ENCODE results near the gene GDF15. TPM values are rescaled to one million over a fixed set of nuclear protein-coding genes. Genes with fewer than 3 reads are reported as not detected.

GDF15 gene
- polyA plus RNA-seq, 1 donor from 2014 or later: not detected

DNA sequence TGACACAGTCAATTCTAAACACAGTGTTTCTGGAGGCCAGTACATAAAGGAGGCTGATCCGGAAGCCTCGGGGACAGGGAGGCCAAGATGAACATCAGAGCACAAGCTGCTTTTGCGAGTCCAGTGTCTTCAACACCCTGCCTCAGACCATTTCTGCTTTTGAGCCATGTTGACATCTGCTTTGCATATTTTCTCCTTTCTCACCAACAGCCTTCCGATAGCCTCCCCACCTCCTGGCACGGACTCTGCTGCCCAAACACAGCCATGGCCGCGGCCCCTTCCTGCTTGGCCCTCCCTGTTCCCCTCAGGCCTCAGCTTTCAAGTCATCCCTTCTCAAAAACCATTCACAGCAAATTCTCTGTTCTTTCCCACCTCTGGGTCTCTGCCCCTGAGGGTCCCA lies 7.9 kb downstream of the GDF15 start:
- H3K36me3 ChIP-seq (ENCODE audit: insufficient read depth, low read length): no peaks in the 10 kb centered on the region
- H3K9me3 ChIP-seq (ENCODE audit: low read length): no peaks in the 10 kb centered on the region
- no peak overlapping the region for H3K27ac ChIP-seq (ENCODE audit: low read length)
- H3K4me3 ChIP-seq (ENCODE audit: low read length): no peak overlapping the region
- H2AFZ ChIP-seq (ENCODE audit: low read depth, low read length): no peak overlapping the region
- no peak for TF ChIP-seq EZH2 (IDR thresholded peaks at IDR 0.05; ENCODE audit: borderline replicate concordance, insufficient read depth, low read length, poor library complexity, severe bottlenecking)
- no peak for TF ChIP-seq EP300 (conservative IDR thresholded peaks at IDR 0.05; ENCODE audit: poor library complexity, severe bottlenecking)
- TF ChIP-seq, protein P1, sequence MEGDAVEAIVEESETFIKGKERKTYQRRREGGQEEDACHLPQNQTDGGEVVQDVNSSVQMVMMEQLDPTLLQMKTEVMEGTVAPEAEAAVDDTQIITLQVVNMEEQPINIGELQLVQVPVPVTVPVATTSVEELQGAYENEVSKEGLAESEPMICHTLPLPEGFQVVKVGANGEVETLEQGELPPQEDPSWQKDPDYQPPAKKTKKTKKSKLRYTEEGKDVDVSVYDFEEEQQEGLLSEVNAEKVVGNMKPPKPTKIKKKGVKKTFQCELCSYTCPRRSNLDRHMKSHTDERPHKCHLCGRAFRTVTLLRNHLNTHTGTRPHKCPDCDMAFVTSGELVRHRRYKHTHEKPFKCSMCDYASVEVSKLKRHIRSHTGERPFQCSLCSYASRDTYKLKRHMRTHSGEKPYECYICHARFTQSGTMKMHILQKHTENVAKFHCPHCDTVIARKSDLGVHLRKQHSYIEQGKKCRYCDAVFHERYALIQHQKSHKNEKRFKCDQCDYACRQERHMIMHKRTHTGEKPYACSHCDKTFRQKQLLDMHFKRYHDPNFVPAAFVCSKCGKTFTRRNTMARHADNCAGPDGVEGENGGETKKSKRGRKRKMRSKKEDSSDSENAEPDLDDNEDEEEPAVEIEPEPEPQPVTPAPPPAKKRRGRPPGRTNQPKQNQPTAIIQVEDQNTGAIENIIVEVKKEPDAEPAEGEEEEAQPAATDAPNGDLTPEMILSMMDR (IDR thresholded peaks at IDR 0.05; ENCODE audit: poor library complexity, severe bottlenecking): no peak
- TF ChIP-seq MXI1 (conservative IDR thresholded peaks at IDR 0.05; ENCODE audit: poor library complexity, severe bottlenecking): no peak
- TF ChIP-seq POLR2AphosphoS5 (IDR thresholded peaks at IDR 0.05): no peak
- no peak for TF ChIP-seq TAF1 (IDR thresholded peaks at IDR 0.05; ENCODE audit: low read depth)
- TF ChIP-seq, protein P2, sequence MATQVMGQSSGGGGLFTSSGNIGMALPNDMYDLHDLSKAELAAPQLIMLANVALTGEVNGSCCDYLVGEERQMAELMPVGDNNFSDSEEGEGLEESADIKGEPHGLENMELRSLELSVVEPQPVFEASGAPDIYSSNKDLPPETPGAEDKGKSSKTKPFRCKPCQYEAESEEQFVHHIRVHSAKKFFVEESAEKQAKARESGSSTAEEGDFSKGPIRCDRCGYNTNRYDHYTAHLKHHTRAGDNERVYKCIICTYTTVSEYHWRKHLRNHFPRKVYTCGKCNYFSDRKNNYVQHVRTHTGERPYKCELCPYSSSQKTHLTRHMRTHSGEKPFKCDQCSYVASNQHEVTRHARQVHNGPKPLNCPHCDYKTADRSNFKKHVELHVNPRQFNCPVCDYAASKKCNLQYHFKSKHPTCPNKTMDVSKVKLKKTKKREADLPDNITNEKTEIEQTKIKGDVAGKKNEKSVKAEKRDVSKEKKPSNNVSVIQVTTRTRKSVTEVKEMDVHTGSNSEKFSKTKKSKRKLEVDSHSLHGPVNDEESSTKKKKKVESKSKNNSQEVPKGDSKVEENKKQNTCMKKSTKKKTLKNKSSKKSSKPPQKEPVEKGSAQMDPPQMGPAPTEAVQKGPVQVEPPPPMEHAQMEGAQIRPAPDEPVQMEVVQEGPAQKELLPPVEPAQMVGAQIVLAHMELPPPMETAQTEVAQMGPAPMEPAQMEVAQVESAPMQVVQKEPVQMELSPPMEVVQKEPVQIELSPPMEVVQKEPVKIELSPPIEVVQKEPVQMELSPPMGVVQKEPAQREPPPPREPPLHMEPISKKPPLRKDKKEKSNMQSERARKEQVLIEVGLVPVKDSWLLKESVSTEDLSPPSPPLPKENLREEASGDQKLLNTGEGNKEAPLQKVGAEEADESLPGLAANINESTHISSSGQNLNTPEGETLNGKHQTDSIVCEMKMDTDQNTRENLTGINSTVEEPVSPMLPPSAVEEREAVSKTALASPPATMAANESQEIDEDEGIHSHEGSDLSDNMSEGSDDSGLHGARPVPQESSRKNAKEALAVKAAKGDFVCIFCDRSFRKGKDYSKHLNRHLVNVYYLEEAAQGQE (IDR thresholded peaks at IDR 0.05; ENCODE audit: borderline replicate concordance): no peak
- peaks cover 2% of the 10 kb centered on the region for H3K27me3 ChIP-seq (ENCODE audit: insufficient read depth, low read depth, low read length)
- no peaks in the 10 kb centered on the region for H3K79me2 ChIP-seq (replicated peaks; ENCODE audit: insufficient read depth, low read length)
- H3K9ac ChIP-seq (ENCODE audit: low read length): no peak overlapping the region
- no peaks in the 10 kb centered on the region for H3F3A ChIP-seq (ENCODE audit: insufficient read depth, low read length, poor library complexity, severe bottlenecking)
- no peaks in the 10 kb centered on the region for H4K20me1 ChIP-seq (ENCODE audit: insufficient read depth)
- H3K4me2 ChIP-seq (ENCODE audit: low read length): no peak overlapping the region
- no peaks in the 10 kb centered on the region for H3K9me2 ChIP-seq (ENCODE audit: insufficient read depth, low read length)

DNA sequence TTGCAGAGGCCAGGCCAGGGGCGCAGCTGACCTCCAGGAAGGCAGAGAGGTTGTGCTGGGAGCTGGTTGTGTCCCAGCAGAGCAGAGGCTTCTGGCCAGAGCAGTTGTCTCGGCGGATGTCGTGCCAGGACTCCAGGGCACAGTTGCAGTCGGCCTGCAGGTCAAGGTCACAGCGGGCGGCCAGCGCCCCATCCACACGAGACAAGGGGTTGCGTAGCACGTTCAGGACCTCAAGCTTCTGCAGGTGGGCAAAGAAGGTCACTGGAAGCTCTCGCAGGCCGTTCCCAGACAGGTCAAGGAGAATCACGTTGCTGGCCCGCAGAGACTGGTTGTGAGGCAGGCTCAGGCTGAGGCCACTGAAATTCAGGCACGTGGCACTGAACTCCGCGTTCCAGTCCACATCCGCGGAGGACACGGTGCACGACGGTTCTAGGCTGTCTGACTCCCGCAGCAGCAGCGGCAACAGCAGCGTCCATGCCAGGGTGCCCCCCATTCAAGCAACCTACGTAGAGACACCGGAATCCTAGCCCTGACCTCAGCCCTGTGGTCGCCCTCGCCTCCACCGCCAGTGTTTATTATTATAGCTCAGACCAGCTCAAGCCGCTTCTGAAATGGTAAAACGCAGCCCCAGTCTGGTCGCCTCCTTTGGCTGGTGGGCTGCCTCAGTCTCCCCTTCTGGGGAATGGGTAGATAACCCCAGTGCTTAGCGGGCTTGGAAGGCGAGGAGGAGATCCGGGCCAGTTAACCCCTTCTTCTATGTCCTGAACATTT lies 10.7 kb downstream of the GDF15 start:
- Histone ChIP-seq H3K9ac (ENCODE audit: low read length) (no peak overlapping the region), H3K4me3 (ENCODE audit: low read length) (no peak overlapping the region), H3F3A (ENCODE audit: insufficient read depth, low read length, poor library complexity, severe bottlenecking) (no peaks in the 10 kb centered on the region), H2AFZ (ENCODE audit: low read depth, low read length) (no peak overlapping the region), H3K27ac (ENCODE audit: low read length) (no peak overlapping the region), H3K79me2 (replicated peaks; ENCODE audit: insufficient read depth, low read length) (no peaks in the 10 kb centered on the region), H3K9me2 (ENCODE audit: insufficient read depth, low read length) (no peaks in the 10 kb centered on the region), H4K20me1 (ENCODE audit: insufficient read depth) (no peaks in the 10 kb centered on the region), H3K9me3 (ENCODE audit: low read length) (no peaks in the 10 kb centered on the region), H3K4me2 (ENCODE audit: low read length) (no peak overlapping the region), H3K27me3 (ENCODE audit: insufficient read depth, low read depth, low read length) (no peaks in the 10 kb centered on the region), H3K36me3 (ENCODE audit: insufficient read depth, low read length) (no peaks in the 10 kb centered on the region)
- TF ChIP-seq EP300 (conservative IDR thresholded peaks at IDR 0.05; ENCODE audit: poor library complexity, severe bottlenecking) (no peak), POLR2AphosphoS5 (IDR thresholded peaks at IDR 0.05) (no peak), EZH2 (IDR thresholded peaks at IDR 0.05; ENCODE audit: borderline replicate concordance, insufficient read depth, low read length, poor library complexity, severe bottlenecking) (no peak), RAD21 (conservative IDR thresholded peaks at IDR 0.05) (no peak), SMC3 (conservative IDR thresholded peaks at IDR 0.05; ENCODE audit: poor library complexity) (no peak)
- TF ChIP-seq, protein P1 (IDR thresholded peaks at IDR 0.05; ENCODE audit: poor library complexity, severe bottlenecking): no peak
- TF ChIP-seq, protein P2 (IDR thresholded peaks at IDR 0.05; ENCODE audit: borderline replicate concordance): no peak
